Right forelimb (tissue), 1 donor: ENCODE results near the gene RECQL5.
"Not testable (repeated sequence)": the region's sequence is repeated elsewhere in the genome, so short reads cannot be mapped to it uniquely, and the experiment has no call there.

Source experiments
- DNase-seq: peaks from one replicate; pipeline ENCODE4 v3.0.0-alpha.2; 2018

The RECQL5 gene

DNA sequence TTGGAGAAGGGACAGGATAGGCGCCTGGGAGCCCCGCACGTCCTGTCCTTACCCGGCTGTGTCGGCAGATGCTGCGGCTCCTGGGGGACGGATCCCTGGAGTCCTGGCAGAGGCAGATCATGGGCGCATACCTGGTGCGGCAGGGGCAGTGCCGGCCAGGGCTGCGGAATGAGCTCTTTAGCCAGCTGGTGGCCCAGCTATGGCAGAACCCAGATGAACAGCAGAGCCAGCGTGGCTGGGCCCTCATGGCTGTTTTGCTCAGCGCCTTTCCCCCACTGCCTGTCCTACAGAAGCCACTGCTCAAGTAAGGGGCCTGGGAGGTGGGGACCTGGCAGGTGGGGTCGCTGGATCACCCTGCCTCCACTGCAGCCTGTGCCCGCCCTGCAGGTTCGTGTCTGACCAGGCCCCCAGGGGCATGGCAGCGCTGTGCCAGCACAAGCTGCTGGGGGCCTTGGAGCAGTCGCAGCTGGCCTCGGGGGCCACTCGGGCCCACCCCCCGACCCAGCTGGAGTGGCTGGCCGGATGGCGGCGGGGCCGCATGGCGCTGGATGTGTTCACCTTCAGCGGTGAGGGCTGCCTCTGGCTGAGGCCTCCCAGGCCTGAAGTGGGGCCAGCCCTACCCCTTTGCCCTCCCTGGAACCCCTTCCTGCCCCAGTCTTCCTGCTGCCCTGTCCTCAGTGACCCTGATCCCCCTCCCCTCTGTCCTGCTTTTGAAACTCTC, 53.9 kb downstream of the RECQL5 start:
- no peak for DNase-seq

DNA sequence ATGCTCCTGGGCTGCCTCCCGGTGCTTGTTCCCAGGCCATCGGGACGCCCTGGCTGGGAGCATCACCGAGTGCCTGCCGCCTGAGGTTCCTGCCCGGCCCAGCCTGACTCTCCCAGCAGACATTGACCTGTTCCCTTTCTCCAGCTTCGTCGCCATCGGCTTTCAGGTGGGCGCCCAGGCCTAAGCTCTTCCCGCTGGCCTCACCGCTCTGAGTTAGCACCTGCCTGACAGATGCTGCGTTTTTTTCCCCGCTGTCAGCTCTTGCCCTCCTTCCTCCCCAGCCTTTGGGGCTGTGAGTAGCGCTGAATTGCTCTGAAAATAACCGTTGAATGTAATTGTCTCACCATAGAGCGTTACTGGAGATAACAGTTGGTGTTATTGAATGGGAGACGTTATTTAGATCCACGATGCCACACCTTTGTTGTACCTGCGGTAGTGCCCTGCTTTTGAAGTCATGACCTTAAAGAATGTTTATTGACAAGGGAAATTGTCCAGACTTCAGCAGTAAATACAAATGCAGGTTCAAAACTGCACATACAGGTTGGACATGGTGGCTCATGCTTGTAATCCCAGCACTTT, 55.0 kb downstream of the RECQL5 start:
- no peak for DNase-seq

DNA sequence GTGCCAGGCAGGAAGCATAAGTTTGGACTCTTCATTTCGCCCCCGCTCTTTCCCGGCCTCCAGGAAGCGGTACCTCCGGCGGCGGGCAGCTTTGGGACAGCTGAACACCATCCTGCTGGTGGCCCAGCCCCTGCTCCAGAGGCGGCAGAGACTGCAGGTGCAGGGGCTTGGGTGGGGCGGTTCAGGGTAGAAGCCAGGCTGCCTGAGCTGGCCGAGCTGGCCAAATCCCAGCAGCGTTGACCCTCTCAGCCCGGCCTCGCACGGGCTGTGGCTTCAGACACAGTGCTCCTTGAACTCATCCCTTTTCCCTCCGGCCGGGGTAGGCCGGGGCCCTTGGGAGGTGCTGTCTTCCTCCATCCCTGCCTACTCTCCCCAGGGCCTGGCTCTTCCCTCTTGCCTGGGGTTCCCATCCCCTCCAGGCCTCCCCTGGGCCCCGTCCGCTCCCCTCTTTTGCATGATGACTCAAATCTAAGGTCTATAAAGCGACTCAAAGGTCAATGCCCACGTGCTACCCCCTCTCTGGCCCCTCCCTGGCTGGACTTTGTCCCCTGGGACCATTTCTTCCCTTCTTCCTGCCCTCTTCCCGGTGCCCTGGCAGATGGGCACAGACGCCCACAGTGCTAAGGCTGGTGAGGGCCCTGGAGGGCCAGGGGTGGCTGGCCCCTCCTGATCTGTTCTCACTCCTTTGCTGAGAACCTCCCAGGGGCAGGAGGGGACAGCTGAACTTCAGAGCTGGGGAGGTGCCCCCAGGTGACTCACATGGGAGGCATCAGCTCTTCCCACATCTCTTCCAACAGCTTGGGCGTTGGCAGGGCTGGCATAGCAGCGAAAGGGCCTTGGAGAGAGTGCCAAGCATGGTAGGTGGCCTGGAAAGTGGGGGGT, 56.6 kb downstream of the RECQL5 start:
- DNase-seq = no peak

DNA sequence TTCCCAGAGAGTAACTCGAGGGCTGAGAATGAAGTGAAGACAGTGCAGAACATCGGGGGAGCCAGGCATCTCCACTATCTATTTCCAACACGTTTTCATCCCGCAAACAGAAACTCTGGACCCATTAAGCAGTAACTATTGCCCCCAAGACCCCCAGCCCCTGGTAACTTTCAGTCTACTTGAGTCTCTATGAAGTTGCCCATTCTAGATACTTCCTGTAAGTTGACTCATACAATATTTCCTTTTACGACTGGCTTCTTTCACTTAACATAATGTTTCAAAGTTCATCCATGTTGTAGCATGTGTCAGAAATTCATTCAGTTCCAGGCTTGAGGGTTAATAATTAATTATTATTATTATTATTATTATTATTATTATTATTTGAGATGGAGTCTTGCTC, 59.9 kb downstream of the RECQL5 start:
- no peak for DNase-seq

DNA sequence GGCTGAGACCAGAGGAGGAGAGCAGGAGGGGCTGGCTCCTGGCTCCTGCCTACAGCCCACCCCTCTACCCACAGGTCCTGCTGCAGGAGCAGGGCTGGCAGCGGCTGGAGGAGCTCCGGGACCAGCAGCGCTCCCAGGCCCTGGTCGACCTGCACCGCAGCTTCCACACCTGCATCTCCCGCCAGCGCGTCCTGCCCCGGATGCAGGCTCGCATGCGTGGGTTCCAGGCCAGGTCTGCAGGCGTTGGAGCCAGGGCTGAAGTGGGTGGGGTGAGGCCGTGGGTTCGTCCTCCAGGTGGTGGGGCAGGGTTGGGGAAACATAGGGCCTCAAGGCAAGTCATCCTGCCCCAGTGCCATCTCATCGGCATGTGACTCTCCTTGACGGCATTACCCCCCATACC, 61.2 kb downstream of the RECQL5 start:
- DNase-seq = no peak

DNA sequence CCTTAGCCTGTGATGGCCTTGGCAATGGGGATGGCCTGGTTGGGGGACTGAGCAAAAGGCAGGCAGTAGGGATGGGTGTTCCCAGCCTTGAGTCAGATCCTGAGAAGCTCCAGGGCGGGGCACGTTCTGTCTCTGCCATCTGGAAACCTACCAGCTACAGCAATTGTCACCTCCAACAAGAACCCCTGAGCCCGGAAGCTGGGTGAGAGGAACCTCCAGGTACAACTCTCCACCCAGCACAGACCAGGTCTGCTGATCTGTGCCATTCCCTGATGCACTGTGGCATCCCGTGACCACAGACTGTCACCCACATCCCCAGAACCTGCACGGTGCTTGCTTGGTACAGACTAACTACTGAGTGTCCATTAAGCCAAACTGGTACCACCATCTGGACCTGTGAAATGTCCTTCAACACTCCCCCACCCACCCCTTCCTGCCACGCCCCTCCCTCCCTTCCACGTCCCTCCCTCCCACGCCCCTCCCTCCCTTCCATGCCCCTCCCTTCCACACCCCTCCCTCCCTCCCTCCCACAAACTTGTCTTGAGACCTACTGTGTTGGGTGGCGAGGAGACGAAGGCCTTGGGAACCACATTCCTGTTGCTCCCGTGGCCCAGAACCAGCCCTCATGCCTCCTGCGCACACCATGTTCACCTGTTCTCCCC, 62.8 kb downstream of the RECQL5 start:
- DNase-seq = no peak

DNA sequence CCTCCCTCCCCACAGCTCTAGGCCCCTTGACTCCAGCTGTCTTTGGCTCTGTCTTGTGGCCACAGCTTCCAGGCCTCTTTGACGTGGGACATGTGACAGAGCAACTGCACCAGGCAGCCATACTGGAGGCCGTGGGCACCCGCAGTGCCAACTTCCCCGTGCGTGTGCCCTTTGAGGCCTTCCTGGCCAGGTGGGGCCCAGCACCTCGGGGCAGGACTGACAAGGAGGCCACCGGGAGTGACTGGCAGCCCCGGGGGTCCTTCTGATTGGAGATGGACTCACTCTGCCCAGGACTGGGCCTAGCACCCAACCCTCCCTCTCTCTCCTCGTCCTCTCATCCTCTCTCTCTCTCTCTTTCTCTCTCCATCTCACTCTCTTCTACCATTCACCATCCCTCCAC, 63.8 kb downstream of the RECQL5 start:
- no peak for DNase-seq

DNA sequence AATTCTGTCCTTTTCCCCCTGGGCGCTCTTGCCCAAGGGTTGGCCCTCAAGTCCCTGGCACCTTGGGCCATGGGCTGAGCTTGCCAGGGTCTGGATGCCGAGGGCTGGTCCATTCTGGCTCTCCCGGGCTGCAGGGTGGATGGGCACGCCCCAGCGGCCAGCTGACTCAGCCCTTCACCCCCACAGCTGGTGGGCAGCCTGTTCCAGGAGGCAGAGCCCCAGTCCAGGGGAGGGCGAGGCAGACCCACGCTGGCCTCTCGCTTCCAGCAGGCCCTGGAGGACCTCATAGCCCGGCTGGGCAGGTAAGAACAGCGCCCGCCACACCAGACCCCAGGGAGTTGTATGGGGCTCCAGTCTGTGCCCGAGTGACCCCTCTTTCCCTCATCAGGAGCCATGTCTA, 64.3 kb downstream of the RECQL5 start:
- no peak for DNase-seq

DNA sequence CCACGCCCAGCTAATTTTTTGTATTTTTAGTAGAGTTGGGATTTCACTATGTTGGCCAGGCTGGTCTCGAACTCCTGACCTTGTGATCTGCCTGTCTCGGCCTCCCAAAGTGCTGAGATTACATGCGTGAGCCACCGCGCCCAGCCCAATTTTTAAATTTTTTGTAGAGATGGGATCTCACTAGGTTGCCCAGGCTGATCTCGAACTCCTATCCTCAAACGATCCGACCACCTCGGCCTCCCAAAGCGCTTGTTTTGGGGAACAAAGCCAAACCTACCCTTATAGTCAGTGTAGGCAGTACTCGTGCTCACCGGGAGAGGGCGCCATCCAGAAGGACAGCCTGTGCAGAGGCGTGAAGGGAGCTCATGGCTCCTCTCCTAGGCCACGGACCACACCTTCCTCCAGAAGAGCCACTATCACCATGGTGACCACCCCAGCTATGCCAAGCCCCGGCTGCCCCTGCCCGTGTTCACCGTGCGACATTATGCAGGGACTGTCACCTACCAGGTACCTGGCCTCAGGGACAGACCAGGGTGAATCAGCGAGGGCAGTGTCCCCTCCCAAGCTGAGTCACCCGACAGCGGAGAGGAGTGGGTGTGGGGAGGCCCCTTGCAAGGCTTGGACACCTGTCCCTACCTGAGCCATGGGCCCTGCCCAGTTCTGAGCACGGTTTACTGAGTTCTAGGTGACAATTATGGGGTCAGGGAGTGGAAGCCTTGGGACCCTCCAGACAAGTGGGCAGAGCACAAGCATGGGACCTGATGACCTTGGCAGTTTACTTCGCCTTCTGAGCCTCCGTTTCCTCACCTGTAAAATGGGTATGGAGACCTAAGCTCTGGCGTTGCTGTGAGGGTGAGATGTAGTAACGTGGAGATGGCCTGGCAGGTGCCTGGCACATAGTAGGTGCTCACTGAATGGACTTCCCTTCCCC, 65.6 kb downstream of the RECQL5 start:
- no peak for DNase-seq

DNA sequence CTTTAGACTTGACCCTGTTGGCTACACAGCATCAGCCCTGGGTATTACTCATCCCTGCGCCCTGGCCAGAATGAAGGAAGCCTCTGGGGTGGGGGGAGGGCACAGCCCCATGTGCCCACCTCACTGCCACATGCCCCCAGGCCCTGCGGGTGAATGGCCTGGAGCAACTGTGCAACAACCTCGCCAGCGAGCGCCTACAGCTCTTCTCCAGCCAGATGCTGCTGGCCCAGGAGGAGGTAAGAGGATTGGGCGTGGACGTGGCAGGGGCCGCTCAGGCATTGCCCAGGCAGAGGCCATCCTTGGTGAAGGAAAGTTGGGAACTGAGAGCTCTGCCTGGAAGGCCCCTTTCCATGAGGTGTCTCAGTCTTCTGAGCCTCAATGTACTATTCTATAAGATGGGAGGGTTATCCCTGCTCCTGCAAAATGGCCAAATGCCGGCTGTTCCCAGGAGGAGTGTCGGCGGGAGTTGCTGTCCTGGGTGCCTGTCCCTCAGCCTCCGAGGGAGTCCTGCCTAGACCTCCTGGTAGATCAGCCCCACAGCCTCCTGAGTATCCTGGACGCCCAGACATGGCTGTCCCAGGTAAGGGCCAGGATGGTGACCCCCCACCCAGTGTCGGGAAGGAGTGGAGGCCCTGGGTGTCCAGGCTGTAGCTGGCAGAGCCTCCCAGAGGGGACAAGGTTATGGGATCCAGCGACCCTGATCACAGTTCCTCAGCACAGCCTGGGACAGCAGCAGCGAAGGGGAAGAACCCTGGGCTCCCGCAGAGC, 70.5 kb downstream of the RECQL5 start:
- no peak for DNase-seq

DNA sequence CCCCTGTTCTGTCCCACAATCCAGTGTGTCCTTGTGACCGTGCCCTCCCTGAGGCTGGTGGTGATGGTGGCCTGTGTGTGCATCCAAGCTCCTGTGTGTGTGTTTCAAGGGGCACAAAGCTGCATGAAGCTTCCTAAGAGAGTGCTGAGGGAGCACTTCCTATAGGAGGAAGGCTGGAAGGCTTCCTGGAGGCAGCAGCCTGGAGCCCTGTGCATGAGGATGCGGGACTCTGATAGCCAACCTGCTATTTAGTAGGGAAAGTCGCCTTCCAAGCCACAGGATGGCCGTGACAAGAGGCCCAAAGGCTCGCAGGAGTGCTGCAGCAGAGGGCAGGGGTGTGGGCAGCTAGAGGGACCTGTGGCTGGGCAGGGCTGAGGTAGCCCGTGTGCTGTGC, 71.0 kb downstream of the RECQL5 start:
- DNase-seq = no peak

DNA sequence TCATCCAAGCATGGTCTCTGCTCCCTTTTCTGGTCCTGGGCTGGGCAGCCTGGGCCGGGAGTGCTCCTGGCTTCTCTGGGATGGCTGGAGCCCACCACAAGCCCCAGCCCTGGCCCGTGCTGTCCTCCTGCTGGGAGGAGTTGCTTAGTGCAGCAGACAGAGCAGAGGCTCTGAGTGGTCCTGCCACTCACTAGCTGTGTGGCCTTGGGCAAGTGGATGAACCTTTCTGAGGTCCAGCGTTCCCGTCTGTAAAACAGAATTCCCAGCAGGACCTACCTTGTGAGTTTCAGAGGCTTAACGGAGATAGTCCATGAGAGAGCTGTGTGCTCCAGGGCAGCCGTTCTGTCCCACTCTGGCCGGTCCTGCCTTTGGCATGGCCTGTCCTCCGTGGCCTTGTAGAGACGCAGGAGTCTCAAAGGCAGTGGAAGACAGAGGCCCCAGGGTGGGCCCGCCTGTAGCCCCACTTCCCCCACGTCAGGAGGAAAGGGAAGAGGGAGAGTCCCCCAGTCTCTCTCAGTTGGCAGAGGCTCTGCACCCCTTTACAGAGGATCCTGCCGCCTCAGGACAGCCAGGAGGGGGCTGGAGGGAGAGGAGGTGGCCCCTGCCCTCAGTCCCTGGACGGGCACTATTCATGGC, 71.6 kb downstream of the RECQL5 start:
- no peak for DNase-seq

DNA sequence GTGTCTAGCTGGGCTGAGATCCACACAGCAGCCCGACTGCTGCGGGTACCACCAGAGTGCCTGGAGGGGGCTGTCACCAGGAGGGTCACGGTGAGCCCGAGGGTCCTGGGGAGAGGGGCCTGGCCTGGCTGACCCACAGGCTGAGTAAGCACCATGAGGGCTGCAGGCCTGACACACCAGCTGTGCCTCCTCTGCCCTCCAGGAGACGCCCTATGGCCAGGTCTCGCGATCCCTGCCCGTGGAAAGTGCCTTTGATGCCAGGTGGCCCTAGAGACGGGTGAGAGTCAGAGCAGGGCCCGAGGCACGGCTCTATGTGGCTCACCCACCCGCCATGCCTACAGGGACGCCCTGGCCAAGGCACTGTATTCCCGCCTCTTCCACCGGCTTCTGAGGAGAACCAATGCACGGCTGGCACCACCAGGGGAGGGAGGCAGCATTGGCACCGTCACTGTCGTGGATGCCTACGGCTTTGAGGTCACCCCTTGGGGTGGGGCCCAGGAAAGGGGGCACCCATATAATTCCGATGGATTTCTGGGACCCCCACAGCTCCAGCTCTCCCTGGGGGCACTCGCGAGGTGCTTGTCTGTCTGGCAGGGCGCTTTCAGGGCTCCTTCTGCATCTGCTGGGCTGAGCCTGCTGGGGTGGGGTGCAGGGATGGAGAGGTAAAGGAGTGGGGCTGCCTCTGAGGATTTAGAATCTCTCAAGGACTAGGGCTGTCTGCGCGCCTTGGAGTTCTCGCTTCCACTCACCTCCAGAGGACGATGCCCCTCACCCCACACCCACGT, 72.3 kb downstream of the RECQL5 start:
- DNase-seq = no peak

DNA sequence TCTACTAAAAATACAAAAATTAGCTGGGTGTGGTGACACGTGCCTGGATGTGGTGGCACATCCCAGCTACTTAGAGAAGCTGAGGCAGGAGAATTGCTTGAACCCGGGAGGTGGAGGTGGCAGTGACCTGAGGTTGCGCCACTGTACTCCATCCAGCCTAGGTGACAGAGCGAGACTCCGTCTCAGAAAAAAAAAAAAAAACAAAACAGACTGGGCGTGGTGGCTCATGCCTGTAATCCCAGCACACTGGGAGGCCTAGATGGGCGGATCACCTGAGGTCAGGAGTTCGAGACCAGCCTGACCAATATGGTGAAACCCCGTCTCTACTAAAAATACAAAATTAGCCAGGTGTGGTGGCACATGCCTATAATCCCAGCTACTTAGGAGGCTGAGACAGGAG, 73.5 kb downstream of the RECQL5 start:
- DNase-seq = not testable (repeated sequence)

DNA sequence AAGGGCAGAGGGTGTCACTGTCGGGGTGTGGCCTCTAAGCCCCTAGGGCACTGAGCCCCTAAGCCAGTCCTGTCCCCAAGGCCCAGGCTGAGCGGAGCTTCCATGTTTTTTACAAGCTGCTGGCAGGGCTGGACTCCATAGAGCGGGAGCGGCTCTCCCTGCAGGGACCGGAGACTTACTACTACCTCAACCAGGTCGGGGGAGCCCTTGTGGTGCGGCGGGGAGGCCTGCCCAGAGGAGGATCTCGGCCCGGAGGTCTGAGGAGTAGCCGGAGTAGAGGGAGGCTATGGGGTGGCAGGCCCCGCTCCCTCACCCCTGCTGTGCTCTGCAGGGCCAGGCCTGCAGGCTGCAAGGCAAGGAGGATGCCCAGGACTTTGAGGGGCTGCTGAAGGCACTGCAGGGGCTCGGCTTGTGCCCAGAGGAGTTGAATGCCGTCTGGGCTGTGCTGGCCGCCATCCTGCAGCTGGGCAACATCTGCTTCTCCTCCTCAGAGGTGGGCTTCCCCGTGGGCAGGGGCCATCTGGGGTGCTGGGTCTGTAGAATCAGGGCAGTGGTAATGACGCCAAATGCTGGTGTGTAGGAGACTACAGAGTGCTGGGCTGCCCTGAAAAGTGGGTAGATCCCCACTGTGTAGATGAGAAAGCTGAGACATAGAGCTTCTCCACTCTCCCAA, 74.5 kb downstream of the RECQL5 start:
- no peak for DNase-seq

DNA sequence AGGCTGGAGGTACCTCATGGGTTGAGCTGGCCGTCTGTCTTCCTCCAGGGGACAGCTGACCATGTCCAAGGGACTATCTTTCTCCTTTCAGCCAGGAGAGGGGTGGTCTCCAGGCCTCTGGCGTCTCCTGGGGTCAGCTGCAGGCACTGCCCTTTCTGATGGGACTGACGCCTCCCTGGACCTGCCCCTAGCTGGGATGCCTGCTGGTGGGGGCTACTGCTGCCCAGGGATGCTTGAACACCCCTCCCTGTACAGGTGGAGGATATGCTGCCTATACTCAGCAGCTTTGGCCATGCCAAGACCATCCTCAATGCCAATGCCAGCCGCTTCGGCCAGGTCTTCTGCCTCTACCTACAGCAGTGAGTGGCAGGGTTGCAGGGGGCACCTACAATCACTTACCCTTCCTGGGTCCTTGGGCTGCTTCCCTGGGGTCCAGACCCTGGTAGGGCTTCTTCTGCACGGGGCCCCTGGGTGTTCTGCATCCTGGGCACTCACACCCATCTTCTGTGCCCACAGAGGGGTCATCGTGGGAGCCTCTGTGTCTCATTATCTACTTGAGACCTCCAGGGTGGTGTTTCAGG, 75.1 kb downstream of the RECQL5 start:
- no peak for DNase-seq

DNA sequence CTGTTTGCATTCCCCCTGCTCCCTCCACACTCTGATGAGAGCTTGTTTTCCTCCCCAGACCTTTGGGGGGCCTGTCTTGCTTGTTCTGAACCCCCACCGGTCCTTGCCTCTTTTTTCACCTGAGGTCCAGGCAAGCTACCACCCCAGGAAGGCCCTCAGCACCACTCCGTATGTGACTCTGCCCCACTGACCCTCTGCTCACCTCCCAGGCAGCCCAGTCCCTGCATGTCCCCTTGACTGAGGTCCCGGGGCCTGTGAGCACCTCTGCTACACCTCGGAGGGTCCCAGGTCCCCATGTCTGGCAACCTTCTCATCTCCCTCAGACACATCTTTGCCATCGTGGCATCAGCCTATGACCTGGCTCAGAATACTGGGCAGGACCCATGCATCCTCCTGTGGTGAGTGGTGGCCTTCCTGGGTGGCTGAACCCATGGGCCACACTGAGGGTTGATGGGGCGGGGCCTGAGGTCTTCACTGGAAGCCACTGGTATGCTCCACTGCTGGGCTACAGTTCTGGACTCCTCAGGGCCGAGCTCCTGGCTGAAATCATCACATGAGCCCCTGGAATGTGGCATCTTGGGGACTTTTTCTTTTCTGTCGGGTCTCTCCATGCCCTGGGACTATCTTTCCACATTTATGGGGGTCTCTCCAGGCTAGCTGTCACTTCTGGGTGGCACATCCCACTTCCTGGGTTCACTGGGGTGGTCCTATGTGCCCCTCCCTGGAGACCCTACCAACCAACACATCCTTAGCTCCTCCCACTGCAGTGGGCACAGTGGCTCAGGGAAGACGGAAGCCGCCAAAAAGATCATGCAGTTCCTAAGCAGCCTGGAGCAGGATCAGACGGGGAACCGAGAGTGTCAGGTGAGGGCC, 75.9 kb downstream of the RECQL5 start:
- DNase-seq = no peak

DNA sequence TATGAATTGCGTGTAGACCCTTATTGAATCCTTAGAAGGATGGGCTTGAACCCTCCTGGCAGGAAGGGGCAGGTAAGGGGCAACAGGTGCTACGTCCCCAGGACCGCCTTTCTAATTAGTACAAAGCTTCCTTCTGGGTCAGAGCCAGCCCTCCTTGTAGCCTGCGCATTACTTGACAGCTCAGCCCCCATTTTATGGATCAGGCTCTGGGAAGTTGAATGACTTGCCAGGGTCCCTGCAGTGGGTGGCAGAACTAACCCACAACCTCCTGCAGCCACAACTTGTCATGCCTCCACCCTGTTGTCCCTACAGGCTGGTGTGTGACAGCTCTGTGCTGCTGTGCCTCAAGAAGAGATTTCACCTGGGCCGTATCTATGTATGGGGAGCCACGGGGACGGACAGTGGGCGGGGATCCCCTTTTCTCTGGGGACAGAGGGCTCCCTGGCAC, 76.6 kb downstream of the RECQL5 start:
- no peak for DNase-seq
